ENCODE data around the gene NHLH2. TPM values are rescaled to one million over a fixed set of nuclear protein-coding genes. Genes with fewer than 3 reads are reported as not detected.

NHLH2 gene
- total RNA-seq, 1 experiment from 2014 or later: 1.2 TPM

DNA sequence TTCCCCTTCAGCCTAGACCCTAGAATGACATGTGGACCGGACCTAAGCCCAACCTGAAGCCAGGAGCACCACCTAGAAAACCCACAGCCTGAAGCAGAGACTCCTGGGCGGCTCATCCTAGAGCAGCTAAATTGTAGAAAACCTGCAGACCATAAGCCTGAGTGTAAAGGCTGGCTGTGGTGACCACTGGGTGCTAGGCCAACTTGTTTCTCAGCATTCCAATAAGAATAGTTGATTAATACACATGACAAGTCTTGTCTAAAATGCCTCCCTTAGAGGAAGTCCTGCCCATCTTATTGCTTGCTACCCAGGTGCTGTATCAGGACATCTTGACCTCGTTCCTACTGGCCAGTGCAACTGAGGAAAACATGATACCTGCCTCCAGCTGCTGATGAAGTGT is 49.1 kb downstream of the NHLH2 start:
- Mint-ChIP-seq H3K9me3 (peaks cover 8 to 12% of the 10 kb centered on the region in 2 experiments), H3K4me1 (peaks cover 29 to 36% of the 10 kb centered on the region in 2 experiments), H3K27me3 (ENCODE audit: low read depth) (no peaks in the 10 kb centered on the region), H3K4me3 (no peak overlapping the region), H3K27ac (no peak overlapping the region; a peak in 1 of 7 replicates), H3K36me3 (ENCODE audit: insufficient read depth in 1 of 3, low read depth in 3 of 3) (0 out of 7 replicates have a peak, but pooled peaks cover 0 to 5% (median 0%) of the 10 kb centered on the region in 3 experiments)
- H3T11ph ChIP-seq (ENCODE audit: low read length): no peak overlapping the region
- no peak overlapping the region for H3K27ac ChIP-seq (ENCODE audit: insufficient read length, low read depth, low read length)
- H2BK12ac ChIP-seq (ENCODE audit: insufficient read length, low read depth, low read length): no peak overlapping the region
- H3K27me3 ChIP-seq (ENCODE audit: insufficient read depth, low read length): no peaks in the 10 kb centered on the region; the same call in 1 of the 2 replicates
- no peak for TF ChIP-seq CTCF (conservative IDR thresholded peaks at IDR 0.05)
- no peak overlapping the region for H3K56ac ChIP-seq (ENCODE audit: insufficient read length, low read depth, low read length)
- no peak overlapping the region for H3K4ac ChIP-seq (ENCODE audit: low read depth, low read length)
- no peaks in the 10 kb centered on the region for H3K79me1 ChIP-seq (ENCODE audit: insufficient read depth, low read depth, low read length, poor library complexity, severe bottlenecking)
- H4K91ac ChIP-seq (ENCODE audit: insufficient read length, low read depth, low read length): no peak overlapping the region
- no peak overlapping the region for H2AFZ ChIP-seq (ENCODE audit: low read length)
- no peak overlapping the region for H2BK15ac ChIP-seq (ENCODE audit: low read depth, low read length)
- H3K23ac ChIP-seq (ENCODE audit: insufficient read length, low read depth, low read length): no peak overlapping the region
- H3K4me1 ChIP-seq (ENCODE audit: insufficient read depth, low read length): peaks cover 3% of the 10 kb centered on the region; the same call in 1 of the 2 replicates
- no peaks in the 10 kb centered on the region for H3K79me2 ChIP-seq (ENCODE audit: insufficient read depth, low read length)
- H3K23me2 ChIP-seq (ENCODE audit: insufficient read length, low read depth, low read length, poor library complexity, severe bottlenecking): no peaks in the 10 kb centered on the region
- H3K14ac ChIP-seq (ENCODE audit: insufficient read depth, low read length): no peak overlapping the region
- no peak overlapping the region for H3K9ac ChIP-seq (ENCODE audit: extremely low read depth, insufficient read length, low read length)
- no peaks in the 10 kb centered on the region for H4K20me1 ChIP-seq (ENCODE audit: control insufficient read depth, insufficient read depth, insufficient read length)
- H2AK5ac ChIP-seq (ENCODE audit: insufficient read length, low read length): no peak overlapping the region
- H2BK120ac ChIP-seq (ENCODE audit: low read depth, low read length, poor library complexity, severe bottlenecking): no peak overlapping the region
- no peak overlapping the region for H2BK20ac ChIP-seq (ENCODE audit: low read depth, low read length, poor library complexity, severe bottlenecking)
- no peaks in the 10 kb centered on the region for H3K9me3 ChIP-seq (ENCODE audit: control insufficient read depth, low read depth, low read length)
- H2BK5ac ChIP-seq (ENCODE audit: insufficient read length, low read length): no peak overlapping the region
- no peak overlapping the region for H4K5ac ChIP-seq (ENCODE audit: insufficient read length, low read depth, low read length)
- no peak for DNase-seq
- H3K18ac ChIP-seq (ENCODE audit: insufficient read length, low read depth, low read length): no peak overlapping the region
- no CpG with 5 or more reads among the region's 3 CpGs for whole genome bisulfite sequencing (ENCODE audit: extremely low coverage, insufficient read length, low lambda C conversion rate)
- H3K4me2 ChIP-seq (ENCODE audit: insufficient read depth, insufficient read length, low read length): no peak overlapping the region
- no peak overlapping the region for H4K8ac ChIP-seq (replicated peaks; ENCODE audit: insufficient read length, low read depth, low read length)
